RWPE2 (cell line): ENCODE data around the gene TRPM5.

ENCODE experiments used
- ATAC-seq: fragments of 200-7000 bp; cut with Tn5 transposase; 3 replicates; pipeline ENCODE4 v1.9.1; 2021; ENCODE audit warnings: low read depth
- DNase-seq: peaks from one replicate; pipeline ENCODE4 v3.0.0-alpha.2; 2020; ENCODE audit warnings: low spot score
- H3K27ac ChIP-seq: fragments of 450-650 bp; 2 replicates; pipeline ENCODE4 v1.5.1; 2017; ENCODE audit warnings: mild to moderate bottlenecking; ENCODE audit not compliant: poor library complexity, severe bottlenecking
- H3K27me3 ChIP-seq: fragments of 250-450 bp; sonication (Bioruptor Pico); 2 replicates; pipeline ENCODE4 v1.5.1; 2021; ENCODE audit warnings: mild to moderate bottlenecking, moderate library complexity; ENCODE audit not compliant: insufficient read depth, poor library complexity, severe bottlenecking
- H3K36me3 ChIP-seq: fragments of 250-450 bp; sonication (Bioruptor Pico); 2 replicates; pipeline ENCODE4 v1.5.1; 2020; ENCODE audit warnings: low read depth, mild to moderate bottlenecking, moderate library complexity
- H3K4me1 ChIP-seq: fragments of 250-450 bp; sonication (Bioruptor Pico); 2 replicates; pipeline ENCODE4 v1.5.1; 2021; ENCODE audit warnings: mild to moderate bottlenecking, moderate library complexity; ENCODE audit not compliant: insufficient read depth, poor library complexity, severe bottlenecking
- H3K4me3 ChIP-seq: fragments of 250-450 bp; sonication (Bioruptor Pico); 2 replicates; pipeline ENCODE4 v1.5.1; 2021; ENCODE audit warnings: mild to moderate bottlenecking, moderate library complexity; ENCODE audit not compliant: severe bottlenecking
- H3K9me3 ChIP-seq: fragments of 250-450 bp; sonication (Bioruptor Pico); 2 replicates; pipeline ENCODE4 v1.5.1; 2021; ENCODE audit warnings: mild to moderate bottlenecking, moderate library complexity; ENCODE audit not compliant: severe bottlenecking
- TF ChIP-seq, protein P1 (sequence below): fragments of 450-650 bp; IDR thresholded peaks from one replicate; pipeline ENCODE4 v1.5.1; 2017; ENCODE audit warnings: mild to moderate bottlenecking, moderate library complexity; ENCODE audit not compliant: poor library complexity, severe bottlenecking

TRPM5 gene

DNA sequence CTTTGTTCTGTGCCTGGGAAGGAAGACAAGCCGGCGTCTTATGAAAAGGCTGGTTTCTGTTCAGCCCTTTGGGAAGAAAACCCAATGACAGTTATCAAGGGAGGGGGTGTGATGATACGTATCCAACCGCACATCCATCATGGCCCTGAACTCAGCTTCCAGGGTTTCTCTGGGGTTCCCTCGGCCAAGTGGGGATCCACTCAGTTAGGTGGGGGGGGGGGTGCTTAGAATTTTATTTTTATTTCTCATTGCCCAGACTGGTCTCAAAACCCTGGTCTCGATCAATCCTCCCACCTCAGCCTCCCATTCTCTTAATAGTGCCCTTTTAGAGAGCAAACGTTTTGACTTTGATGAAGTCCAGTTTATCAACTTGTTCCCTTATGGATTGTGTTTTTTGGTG is 26.2 kb upstream of the TRPM5 start:
- no peak for DNase-seq
- Histone ChIP-seq H3K9me3 (no peaks in the 10 kb centered on the region), H3K36me3 (no peaks in the 10 kb centered on the region), H3K4me3 (no peak overlapping the region), H3K27ac (no peak overlapping the region), H3K27me3 (no peaks in the 10 kb centered on the region), H3K4me1 (no peaks in the 10 kb centered on the region)
- no peak for ATAC-seq
- TF ChIP-seq, protein P1, sequence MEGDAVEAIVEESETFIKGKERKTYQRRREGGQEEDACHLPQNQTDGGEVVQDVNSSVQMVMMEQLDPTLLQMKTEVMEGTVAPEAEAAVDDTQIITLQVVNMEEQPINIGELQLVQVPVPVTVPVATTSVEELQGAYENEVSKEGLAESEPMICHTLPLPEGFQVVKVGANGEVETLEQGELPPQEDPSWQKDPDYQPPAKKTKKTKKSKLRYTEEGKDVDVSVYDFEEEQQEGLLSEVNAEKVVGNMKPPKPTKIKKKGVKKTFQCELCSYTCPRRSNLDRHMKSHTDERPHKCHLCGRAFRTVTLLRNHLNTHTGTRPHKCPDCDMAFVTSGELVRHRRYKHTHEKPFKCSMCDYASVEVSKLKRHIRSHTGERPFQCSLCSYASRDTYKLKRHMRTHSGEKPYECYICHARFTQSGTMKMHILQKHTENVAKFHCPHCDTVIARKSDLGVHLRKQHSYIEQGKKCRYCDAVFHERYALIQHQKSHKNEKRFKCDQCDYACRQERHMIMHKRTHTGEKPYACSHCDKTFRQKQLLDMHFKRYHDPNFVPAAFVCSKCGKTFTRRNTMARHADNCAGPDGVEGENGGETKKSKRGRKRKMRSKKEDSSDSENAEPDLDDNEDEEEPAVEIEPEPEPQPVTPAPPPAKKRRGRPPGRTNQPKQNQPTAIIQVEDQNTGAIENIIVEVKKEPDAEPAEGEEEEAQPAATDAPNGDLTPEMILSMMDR: no peak

DNA sequence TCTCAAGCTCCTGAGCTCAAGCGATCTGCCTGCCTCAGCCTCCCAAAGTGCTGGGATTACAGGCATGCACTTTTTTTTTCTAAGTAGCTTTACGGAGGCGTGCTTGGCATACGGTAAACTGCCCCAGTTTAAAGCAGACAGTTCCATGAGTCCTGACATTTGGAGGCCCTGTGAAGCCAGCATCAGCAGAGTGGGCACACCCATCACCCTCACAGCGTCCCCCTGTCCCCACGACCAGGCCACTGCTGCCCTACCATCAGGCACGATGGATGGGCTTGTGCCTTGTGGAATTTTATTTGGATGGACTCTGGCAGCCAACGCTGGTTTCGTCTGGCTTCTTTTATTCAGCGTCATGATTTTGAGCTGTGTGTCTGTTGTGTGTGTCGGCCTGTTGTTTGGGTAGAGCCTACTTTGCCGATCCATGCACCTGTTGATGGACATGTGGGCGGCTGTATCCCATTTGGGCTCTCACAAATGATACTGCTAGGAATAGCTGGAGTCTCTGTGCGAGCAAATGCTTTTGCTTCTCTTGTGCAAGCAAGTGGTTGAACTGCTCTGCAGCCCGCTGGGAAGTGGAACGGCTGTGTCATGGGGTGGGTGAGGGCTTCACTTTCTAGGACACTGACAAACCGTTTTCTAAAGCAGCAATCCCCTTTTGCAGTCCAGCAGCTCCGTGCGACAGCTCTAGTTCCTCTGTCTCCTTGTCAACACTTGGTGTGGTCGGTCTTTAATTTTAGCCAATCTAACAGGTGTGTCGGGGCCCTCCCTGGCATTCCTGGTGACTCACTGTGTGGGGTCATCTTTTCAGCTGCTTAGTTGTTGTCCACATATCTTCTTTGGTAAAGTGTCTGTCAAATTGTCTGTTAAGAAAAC is 24.3 kb upstream of the TRPM5 start:
- DNase-seq (no peak), ATAC-seq (peak; percentile 38; the same call in 1 of the 3 replicates)
- H3K4me1 ChIP-seq: no peaks in the 10 kb centered on the region
- H3K27ac ChIP-seq: no peak overlapping the region
- H3K36me3 ChIP-seq: no peaks in the 10 kb centered on the region
- no peak overlapping the region for H3K4me3 ChIP-seq
- H3K9me3 ChIP-seq: no peaks in the 10 kb centered on the region
- H3K27me3 ChIP-seq: no peaks in the 10 kb centered on the region
- TF ChIP-seq, protein P1: no peak

DNA sequence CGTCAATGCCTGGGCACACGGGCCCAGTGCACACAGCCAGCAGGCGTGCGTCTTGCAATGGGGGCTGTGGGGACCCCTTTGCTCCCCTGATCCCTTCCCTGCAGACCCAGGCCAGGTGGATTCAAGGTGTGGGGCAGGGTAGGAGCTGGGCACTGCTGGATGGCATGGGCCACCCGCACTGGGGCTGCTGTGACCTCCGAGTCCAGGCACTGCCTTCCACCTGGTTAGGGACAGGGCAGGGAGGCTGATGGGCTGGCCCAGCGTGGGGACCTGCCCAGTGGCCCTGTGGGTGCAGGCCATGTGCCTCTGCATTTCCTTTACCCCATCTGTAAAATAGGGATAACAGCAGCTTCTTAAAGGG is 23.4 kb upstream of the TRPM5 start:
- H3K4me1 ChIP-seq: no peaks in the 10 kb centered on the region
- H3K27ac ChIP-seq: no peak overlapping the region
- H3K36me3 ChIP-seq: no peaks in the 10 kb centered on the region
- H3K27me3 ChIP-seq: no peaks in the 10 kb centered on the region
- TF ChIP-seq, protein P1: no peak
- DNase-seq: no peak
- no peaks in the 10 kb centered on the region for H3K9me3 ChIP-seq
- H3K4me3 ChIP-seq: no peak overlapping the region
- no peak for ATAC-seq

DNA sequence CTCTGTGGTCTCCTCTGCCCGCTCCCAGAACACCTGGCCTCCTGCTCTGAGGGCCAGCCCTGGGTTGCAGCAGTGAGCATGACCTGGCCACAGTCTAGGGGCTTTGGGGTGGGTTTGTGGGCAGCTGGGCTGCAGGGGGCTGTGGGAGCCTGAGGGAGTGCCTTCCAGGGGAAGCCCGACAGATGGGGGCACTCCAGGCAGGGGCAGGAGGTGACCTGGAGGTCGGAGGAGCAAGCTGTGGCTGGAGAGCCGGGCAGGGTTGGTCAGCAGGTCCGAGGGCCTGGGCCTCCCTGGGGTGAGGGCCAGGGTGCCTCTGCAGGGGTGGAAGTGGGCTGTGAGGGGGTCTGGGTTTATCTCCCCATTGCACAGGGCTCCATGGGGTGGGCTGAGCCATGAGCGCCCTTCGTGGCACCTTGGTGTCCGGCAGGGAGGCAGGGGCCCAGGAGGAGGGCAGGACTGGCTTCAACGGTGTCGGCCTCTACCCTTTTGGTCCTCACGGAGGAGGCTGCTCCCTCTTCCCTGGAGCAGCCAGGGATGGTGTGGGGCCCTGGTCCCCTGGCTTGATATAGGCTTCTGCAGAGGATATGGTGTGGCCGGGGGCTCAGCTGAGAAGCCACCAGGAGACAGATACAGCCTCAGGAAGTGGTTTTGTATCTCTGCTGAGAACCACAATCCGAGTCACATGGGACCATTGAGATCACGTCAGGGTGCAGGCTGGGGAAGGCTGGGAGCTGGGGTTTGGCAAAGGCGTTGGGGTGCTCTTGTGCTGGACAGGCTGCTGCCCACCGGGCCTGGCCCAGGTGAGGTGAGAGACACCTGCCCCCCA is 22.8 kb upstream of the TRPM5 start:
- DNase-seq: peak; percentile 40
- Histone ChIP-seq H3K9me3 (no peaks in the 10 kb centered on the region), H3K36me3 (no peaks in the 10 kb centered on the region), H3K27me3 (no peaks in the 10 kb centered on the region), H3K4me3 (no peak overlapping the region), H3K4me1 (no peaks in the 10 kb centered on the region), H3K27ac (no peak overlapping the region)
- ATAC-seq: no peak
- TF ChIP-seq, protein P1: no peak
